Measurements from ENCODE around the gene SH2D5.

The SH2D5 gene

DNA sequence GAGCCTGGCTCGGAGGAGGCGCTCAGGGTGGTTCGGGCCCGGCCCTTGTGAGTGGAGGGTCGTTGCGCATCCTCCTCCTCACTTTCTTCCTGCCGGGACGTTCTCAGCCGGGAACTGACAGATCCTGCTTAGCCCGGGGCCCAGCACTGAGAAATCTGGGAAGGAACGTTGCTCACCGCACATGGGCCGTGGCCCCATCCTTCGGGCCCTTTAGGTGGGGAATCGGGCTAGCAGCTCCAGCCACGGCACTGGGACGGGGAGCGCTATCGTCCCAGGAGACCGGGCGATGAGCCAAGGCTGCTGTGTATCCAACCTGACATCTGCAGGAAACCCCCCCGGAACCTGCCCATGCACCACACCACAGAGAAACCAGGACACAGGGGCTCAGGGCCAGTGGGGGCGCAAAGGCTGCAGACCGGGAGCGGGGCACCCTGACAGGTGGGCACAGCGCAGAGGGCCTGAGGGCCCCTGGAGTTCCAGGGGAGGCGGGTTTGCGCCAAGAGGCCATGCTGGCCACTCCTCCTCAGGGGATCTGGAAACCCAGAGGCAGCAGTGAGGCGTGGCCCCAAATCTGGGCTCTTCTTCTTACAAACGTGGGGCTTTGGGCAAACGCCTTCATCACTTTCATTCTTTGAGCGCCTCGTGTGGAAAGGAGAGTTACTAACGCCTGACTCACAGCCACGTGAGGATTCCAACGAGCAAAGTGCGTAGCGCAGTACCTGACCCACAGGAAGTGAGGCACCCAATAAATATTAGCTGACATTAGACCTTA lies at the start of gene SH2D5 (continued):
- TF ChIP-seq OVOL3 (tag by site-specific recombination; IDR thresholded peaks at IDR 0.05) (no peak), TCF7L2 (IDR thresholded peaks at IDR 0.05; ENCODE audit: borderline replicate concordance, low read depth, low read length) (no peak), RBAK (tag by site-specific recombination; IDR thresholded peaks at IDR 0.05) (no peak), ZNF433 (tag by site-specific recombination; IDR thresholded peaks at IDR 0.05; ENCODE audit: low read depth) (no peak), ZFP37 (tag by site-specific recombination; IDR thresholded peaks at IDR 0.05) (0 out of 2 replicates have a peak, but pooled peaks have one; percentile 22), MEIS1 (CRISPR knock-in tag; IDR thresholded peaks at IDR 0.05; ENCODE audit: borderline replicate concordance) (no peak), ZNF324 (tag by site-specific recombination; IDR thresholded peaks at IDR 0.05) (no peak), ZFP41 (tag by site-specific recombination; IDR thresholded peaks at IDR 0.05; ENCODE audit: borderline replicate concordance) (no peak), ZNF624 (tag by site-specific recombination; IDR thresholded peaks at IDR 0.05) (no peak), ZNF621 (tag by site-specific recombination; IDR thresholded peaks at IDR 0.05) (no peak), PRDM1 (tag by site-specific recombination; IDR thresholded peaks at IDR 0.05) (peak; percentile 84), OSR2 (tag by site-specific recombination; IDR thresholded peaks at IDR 0.05) (no peak), ZSCAN16 (tag by site-specific recombination; IDR thresholded peaks at IDR 0.05) (no peak), ZXDB (tag by site-specific recombination; IDR thresholded peaks at IDR 0.05) (peak; percentile 59), ZNF660 (tag by site-specific recombination; IDR thresholded peaks at IDR 0.05) (no peak; the same call in 1 of the 2 replicates), ZNF548 (tag by site-specific recombination; IDR thresholded peaks at IDR 0.05) (no peak), HOXC10 (CRISPR knock-in tag; IDR thresholded peaks at IDR 0.05) (no peak), ZNF629 (tag by site-specific recombination; IDR thresholded peaks at IDR 0.05) (0 out of 2 replicates have a peak, but pooled peaks have one; percentile 41)
- TF ChIP-seq, protein P1, sequence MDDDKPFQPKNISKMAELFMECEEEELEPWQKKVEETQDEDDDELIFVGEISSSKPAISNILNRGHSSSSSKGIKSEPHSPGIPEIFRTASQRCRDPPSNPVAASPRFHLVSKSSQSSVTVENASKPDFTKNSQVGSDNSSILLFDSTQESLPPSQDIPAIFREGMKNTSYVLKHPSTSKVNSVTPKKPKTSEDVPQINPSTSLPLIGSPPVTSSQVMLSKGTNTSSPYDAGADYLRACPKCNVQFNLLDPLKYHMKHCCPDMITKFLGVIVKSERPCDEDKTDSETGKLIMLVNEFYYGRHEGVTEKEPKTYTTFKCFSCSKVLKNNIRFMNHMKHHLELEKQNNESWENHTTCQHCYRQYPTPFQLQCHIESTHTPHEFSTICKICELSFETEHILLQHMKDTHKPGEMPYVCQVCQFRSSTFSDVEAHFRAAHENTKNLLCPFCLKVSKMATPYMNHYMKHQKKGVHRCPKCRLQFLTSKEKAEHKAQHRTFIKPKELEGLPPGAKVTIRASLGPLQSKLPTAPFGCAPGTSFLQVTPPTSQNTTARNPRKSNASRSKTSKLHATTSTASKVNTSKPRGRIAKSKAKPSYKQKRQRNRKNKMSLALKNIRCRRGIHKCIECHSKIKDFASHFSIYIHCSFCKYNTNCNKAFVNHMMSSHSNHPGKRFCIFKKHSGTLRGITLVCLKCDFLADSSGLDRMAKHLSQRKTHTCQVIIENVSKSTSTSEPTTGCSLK (tag by site-specific recombination; IDR thresholded peaks at IDR 0.05), result no peak
- TF ChIP-seq, protein P2, sequence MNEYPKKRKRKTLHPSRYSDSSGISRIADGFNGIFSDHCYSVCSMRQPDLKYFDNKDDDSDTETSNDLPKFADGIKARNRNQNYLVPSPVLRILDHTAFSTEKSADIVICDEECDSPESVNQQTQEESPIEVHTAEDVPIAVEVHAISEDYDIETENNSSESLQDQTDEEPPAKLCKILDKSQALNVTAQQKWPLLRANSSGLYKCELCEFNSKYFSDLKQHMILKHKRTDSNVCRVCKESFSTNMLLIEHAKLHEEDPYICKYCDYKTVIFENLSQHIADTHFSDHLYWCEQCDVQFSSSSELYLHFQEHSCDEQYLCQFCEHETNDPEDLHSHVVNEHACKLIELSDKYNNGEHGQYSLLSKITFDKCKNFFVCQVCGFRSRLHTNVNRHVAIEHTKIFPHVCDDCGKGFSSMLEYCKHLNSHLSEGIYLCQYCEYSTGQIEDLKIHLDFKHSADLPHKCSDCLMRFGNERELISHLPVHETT (tag by site-specific recombination; IDR thresholded peaks at IDR 0.05), result no peak
- TF ChIP-seq, protein P3, sequence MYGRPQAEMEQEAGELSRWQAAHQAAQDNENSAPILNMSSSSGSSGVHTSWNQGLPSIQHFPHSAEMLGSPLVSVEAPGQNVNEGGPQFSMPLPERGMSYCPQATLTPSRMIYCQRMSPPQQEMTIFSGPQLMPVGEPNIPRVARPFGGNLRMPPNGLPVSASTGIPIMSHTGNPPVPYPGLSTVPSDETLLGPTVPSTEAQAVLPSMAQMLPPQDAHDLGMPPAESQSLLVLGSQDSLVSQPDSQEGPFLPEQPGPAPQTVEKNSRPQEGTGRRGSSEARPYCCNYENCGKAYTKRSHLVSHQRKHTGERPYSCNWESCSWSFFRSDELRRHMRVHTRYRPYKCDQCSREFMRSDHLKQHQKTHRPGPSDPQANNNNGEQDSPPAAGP (tag by site-specific recombination; IDR thresholded peaks at IDR 0.05), result no peak; the same call in 1 of the 2 replicates
- TF ChIP-seq, protein P4, sequence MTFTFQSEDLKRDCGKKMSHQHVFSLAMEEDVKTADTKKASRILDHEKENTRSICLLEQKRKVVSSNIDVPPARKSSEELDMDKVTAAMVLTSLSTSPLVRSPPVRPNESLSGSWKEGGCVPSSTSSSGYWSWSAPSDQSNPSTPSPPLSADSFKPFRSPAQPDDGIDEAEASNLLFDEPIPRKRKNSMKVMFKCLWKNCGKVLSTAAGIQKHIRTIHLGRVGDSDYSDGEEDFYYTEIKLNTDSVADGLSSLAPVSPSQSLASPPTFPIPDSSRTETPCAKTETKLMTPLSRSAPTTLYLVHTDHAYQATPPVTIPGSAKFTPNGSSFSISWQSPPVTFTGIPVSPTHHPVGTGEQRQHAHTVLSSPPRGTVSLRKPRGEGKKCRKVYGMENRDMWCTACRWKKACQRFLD (tag by site-specific recombination; IDR thresholded peaks at IDR 0.05), result no peak
- TF ChIP-seq, protein P5, sequence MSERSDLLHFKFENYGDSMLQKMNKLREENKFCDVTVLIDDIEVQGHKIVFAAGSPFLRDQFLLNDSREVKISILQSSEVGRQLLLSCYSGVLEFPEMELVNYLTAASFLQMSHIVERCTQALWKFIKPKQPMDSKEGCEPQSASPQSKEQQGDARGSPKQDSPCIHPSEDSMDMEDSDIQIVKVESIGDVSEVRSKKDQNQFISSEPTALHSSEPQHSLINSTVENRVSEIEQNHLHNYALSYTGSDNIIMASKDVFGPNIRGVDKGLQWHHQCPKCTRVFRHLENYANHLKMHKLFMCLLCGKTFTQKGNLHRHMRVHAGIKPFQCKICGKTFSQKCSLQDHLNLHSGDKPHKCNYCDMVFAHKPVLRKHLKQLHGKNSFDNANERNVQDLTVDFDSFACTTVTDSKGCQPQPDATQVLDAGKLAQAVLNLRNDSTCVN (tag by site-specific recombination; optimal IDR thresholded peaks at IDR 0.05), result peak; percentile 35
- TF ChIP-seq, protein P6, sequence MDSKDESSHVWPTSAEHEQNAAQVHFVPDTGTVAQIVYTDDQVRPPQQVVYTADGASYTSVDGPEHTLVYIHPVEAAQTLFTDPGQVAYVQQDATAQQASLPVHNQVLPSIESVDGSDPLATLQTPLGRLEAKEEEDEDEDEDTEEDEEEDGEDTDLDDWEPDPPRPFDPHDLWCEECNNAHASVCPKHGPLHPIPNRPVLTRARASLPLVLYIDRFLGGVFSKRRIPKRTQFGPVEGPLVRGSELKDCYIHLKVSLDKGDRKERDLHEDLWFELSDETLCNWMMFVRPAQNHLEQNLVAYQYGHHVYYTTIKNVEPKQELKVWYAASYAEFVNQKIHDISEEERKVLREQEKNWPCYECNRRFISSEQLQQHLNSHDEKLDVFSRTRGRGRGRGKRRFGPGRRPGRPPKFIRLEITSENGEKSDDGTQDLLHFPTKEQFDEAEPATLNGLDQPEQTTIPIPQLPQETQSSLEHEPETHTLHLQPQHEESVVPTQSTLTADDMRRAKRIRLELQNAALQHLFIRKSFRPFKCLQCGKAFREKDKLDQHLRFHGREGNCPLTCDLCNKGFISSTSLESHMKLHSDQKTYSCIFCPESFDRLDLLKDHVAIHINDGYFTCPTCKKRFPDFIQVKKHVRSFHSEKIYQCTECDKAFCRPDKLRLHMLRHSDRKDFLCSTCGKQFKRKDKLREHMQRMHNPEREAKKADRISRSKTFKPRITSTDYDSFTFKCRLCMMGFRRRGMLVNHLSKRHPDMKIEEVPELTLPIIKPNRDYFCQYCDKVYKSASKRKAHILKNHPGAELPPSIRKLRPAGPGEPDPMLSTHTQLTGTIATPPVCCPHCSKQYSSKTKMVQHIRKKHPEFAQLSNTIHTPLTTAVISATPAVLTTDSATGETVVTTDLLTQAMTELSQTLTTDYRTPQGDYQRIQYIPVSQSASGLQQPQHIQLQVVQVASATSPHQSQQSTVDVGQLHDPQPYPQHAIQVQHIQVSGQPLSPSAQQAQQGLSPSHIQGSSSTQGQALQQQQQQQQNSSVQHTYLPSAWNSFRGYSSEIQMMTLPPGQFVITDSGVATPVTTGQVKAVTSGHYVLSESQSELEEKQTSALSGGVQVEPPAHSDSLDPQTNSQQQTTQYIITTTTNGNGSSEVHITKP (tag by site-specific recombination; IDR thresholded peaks at IDR 0.05), result peak; percentile 41; the same call in 1 of the 2 replicates
- TF ChIP-seq, protein P7, sequence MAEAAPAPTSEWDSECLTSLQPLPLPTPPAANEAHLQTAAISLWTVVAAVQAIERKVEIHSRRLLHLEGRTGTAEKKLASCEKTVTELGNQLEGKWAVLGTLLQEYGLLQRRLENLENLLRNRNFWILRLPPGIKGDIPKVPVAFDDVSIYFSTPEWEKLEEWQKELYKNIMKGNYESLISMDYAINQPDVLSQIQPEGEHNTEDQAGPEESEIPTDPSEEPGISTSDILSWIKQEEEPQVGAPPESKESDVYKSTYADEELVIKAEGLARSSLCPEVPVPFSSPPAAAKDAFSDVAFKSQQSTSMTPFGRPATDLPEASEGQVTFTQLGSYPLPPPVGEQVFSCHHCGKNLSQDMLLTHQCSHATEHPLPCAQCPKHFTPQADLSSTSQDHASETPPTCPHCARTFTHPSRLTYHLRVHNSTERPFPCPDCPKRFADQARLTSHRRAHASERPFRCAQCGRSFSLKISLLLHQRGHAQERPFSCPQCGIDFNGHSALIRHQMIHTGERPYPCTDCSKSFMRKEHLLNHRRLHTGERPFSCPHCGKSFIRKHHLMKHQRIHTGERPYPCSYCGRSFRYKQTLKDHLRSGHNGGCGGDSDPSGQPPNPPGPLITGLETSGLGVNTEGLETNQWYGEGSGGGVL (tag by site-specific recombination; IDR thresholded peaks at IDR 0.05), result no peak
